ENCODE results near the gene LARP1B. TPM values are rescaled to one million over a fixed set of nuclear protein-coding genes. Genes with fewer than 3 reads are reported as not detected.
"Not testable (repeated sequence)": the region's sequence is repeated elsewhere in the genome, so short reads cannot be mapped to it uniquely, and the experiment has no call there.

LARP1B gene
- total and polyA plus RNA-seq, 7 donors, result 14.4 to 30.3 (median 18.2) TPM

GRCh38 chr4:128153800-128154199 is 92.7 kb downstream of the LARP1B start:
- no peak for TF ChIP-seq CTCF (IDR thresholded peaks at IDR 0.05)
- TF ChIP-seq POLR2AphosphoS5 (IDR thresholded peaks at IDR 0.05), result no peak
- no peak for TF ChIP-seq EP300 (IDR thresholded peaks at IDR 0.05)
- no peak for TF ChIP-seq POLR2A (IDR thresholded peaks at IDR 0.05)

DNA sequence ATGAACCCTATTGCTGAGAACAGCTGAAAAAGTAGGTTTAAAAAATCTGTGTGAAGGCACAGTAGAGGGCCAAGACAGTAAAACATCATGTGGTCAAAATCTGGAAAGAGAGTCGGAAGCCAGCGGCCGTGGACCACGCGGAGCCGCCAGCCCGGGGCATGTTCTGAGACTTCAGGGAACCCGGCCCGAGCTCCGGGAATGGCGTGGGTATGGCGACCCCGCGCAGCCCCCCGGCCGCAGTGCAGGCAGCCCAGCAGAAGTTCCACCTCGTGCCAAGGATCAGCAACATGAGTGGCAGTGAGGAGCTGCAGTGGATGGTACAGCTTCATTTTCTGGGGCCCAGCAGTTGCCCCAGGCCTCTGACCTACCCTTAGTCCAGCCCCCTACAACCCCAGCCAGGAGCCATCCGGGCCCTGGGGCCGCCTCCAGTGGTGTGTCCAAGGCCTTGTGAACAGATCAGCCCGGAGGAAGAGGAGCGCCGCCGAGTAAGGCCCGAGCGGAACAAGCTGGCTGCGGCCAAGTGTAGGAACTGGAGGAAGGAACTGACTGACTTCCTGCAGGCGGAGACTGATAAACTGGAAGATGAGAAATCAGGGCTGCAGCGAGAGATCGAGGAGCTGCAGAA is 94.2 kb downstream of the LARP1B start:
- intact Hi-C loops (cut with DNase I), result no loop called here
- peaks cover 0 to 10% (median 3%) of the 10 kb centered on the region in 4 donors for H3K36me3 ChIP-seq
- peaks cover 0 to 5% (median 0%) of the 10 kb centered on the region in 4 donors for H3K4me1 ChIP-seq
- WGBS, 2 donors, result 97 to 98% methylated on average over 29 of the region's 29 CpGs
- DNase-seq, result peak; percentile 61
- H3K9me3 ChIP-seq, result no peaks in the 10 kb centered on the region
- no peak overlapping the region for H3K4me3 ChIP-seq
- no peaks in the 10 kb centered on the region for H3K27me3 ChIP-seq
- H3K27ac ChIP-seq, result no peak overlapping the region
- TF ChIP-seq CTCF (IDR thresholded peaks at IDR 0.05), result no peak
- no peak for TF ChIP-seq POLR2AphosphoS5 (IDR thresholded peaks at IDR 0.05)
- TF ChIP-seq EP300 (IDR thresholded peaks at IDR 0.05), result no peak
- no peak for TF ChIP-seq POLR2A (IDR thresholded peaks at IDR 0.05)

More at GRCh38 chr4:128153800-128154199, 92.7 kb downstream of the LARP1B start:
- Histone ChIP-seq H3K27me3 (no peaks in the 10 kb centered on the region), H3K9me3 (no peaks in the 10 kb centered on the region), H3K4me3 (no peak overlapping the region), H3K36me3 (peaks cover 0 to 10% (median 3%) of the 10 kb centered on the region in 4 donors), H3K27ac (no peak overlapping the region), H3K4me1 (no peaks in the 10 kb centered on the region)
- 98% methylated on average over 2 of the region's 2 CpGs for WGBS, 2 donors
- DNase-seq, result no peak
- intact Hi-C loops (cut with DNase I), result no loop called here

DNA sequence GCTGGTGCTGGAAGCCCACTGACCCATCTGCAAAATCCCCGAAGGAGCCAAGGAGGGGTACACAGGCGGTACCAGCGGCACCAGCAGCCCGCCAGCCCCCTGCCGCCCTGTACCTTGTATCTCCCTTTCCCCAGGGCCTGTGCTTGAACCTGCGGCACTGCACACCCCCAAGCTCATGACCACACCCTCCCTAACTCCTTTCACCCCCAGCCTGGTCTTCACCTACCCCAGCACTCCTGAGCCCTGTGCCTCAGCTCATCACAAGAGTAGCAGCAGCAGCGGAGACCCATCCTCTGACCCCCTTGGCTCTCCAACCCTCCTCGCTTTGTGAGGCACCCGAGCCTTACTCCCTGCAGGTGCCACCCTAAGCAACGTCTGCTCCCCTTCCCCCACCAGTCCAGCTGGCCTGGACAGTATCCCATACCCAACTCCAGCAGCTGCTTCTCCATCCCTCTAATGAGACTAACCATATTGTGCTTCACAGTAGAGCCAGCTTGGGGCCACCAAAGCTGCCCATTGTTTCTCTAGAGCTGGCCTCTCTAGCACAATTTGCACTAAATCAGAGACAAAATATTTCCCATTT is 94.9 kb downstream of the LARP1B start:
- Histone ChIP-seq H3K27ac (no peak overlapping the region), H3K9me3 (no peaks in the 10 kb centered on the region), H3K4me3 (no peak overlapping the region), H3K27me3 (no peaks in the 10 kb centered on the region), H3K4me1 (peaks cover 0 to 5% (median 0%) of the 10 kb centered on the region in 4 donors), H3K36me3 (peaks cover 0 to 10% (median 3%) of the 10 kb centered on the region in 4 donors)
- intact Hi-C loops (cut with DNase I), result no loop called here
- no peak for TF ChIP-seq POLR2AphosphoS5 (IDR thresholded peaks at IDR 0.05)
- no peak for TF ChIP-seq POLR2A (IDR thresholded peaks at IDR 0.05)
- no peak for TF ChIP-seq CTCF (IDR thresholded peaks at IDR 0.05)
- TF ChIP-seq EP300 (IDR thresholded peaks at IDR 0.05), result no peak
- WGBS, 2 donors, result 98% methylated on average over 10 of the region's 10 CpGs
- peak; percentile 48 for DNase-seq

DNA sequence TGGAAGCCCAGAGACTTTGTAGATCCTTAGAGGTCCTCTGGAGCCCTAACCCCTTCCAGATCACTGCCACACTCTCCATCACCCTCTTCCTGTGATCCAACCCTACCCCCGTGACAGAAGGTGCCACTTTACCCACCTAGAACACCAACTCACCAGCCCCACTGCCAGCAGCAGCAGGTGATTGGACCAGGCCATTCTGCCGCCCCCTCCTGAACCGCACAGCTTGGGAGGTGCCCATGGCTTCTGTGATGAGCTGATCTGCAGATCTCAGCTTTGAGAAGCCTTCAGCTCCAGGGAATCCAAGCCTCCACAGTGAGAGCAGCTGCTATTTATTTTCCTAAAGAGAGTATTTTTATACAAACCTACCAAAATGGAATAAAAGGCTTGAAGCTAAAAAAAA is 95.4 kb downstream of the LARP1B start:
- H3K4me3 ChIP-seq; H3K4me1 ChIP-seq; intact Hi-C loops (cut with DNase I); DNase-seq; H3K27me3 ChIP-seq; H3K9me3 ChIP-seq; H3K36me3 ChIP-seq; H3K27ac ChIP-seq: not testable (repeated sequence)
- WGBS, 2 donors, result 96 to 97% methylated on average over 3 of the region's 3 CpGs

DNA sequence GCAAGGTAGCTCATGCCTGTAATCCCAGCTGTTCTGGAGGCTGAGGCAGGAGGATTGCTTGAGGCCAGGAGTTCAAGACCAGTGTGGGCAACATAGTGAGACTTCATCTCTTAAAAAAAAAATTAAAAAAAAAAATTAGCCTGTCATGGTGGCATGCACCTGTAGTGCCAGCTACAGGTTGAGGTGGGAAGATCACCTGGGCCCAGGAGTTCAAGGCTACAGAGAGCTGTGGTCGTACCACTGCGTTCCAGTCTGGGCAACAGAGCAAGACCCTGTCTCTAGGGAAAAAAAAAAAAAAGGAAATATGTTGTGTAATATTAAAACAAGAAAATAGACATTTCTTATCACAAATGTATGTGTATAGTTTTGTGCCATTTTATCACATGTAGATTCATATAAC is 97.8 kb downstream of the LARP1B start:
- Histone ChIP-seq H3K4me1 (peaks cover 0 to 5% (median 2%) of the 10 kb centered on the region in 4 donors), H3K4me3 (no peak overlapping the region), H3K36me3 (peaks cover 0 to 10% (median 3%) of the 10 kb centered on the region in 4 donors), H3K27ac (no peak overlapping the region), H3K27me3 (no peaks in the 10 kb centered on the region), H3K9me3 (no peaks in the 10 kb centered on the region)
- TF ChIP-seq CTCF (IDR thresholded peaks at IDR 0.05) (no peak), EP300 (IDR thresholded peaks at IDR 0.05) (no peak), POLR2AphosphoS5 (IDR thresholded peaks at IDR 0.05) (no peak), POLR2A (IDR thresholded peaks at IDR 0.05) (no peak)
- WGBS, 2 donors, result 88 to 94% methylated on average over 2 of the region's 2 CpGs
- intact Hi-C loops (cut with DNase I), result no loop called here
- DNase-seq, result no peak

Measured in sigmoid colon (tissue), 7 donors.